ENCODE results near the gene MCC. TPM values are rescaled to one million over a fixed set of nuclear protein-coding genes. Genes with fewer than 3 reads are reported as not detected.

MCC gene
- total RNA-seq (2021) (0.60 and 0.87 TPM in 2 replicates), Bru-seq, nascent RNA (percentile 23 among the genes with signal in this experiment), BruChase-seq, experiment 1, labeled RNA remaining after a 2-hour chase (percentile 23 among the genes with signal in this experiment), BruChase-seq, experiment 2, labeled RNA remaining after a 6-hour chase (percentile 19 among the genes with signal in this experiment)
- long read RNA-seq, result 0 reads

DNA sequence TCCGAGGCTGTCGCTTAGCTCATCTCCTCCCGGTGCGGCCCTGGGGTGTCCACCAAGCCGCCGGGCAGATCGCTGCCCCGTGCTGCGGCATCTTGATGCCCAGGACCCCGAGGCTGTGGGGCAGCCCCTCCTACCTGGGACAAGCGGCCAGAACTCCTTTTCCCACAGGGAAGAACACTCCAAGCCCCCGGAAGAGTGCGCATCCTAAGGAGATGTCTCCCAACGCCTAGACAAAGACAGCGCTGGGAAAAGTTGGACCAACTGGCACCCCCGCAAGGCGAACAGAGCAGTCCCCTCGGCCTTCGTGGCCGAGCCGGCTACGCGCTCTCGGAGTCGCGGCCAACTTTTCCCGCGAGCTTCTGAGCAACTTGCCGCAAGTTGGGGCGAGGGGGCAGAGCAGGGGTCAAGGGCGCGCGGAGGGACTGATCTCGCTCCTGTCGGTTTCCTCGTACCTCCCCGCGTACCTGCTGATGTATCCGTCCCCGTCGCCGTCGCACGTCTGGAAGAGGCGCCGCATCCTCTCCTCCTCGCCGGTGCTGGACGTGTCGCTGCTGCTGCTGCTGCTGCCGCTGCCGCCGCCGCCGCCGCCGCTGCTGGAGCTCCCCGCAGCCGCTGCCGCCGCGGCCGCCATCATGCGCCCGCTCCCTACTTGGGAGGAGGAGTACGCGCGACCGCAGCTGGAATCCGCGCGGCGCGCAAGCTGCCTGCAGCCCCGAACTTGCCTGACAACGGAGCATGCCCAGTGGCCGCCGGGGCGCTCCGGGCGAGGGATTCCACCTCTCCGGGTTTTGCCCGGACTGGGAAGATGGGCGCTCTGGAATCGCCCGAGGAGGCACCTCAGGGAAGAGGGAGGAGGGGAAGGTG lies at the start of gene MCC:
Gene MCC, minus strand, starts transcription at position 673 of the 864 bp plus-strand sequence.
- TF ChIP-seq, protein P1, sequence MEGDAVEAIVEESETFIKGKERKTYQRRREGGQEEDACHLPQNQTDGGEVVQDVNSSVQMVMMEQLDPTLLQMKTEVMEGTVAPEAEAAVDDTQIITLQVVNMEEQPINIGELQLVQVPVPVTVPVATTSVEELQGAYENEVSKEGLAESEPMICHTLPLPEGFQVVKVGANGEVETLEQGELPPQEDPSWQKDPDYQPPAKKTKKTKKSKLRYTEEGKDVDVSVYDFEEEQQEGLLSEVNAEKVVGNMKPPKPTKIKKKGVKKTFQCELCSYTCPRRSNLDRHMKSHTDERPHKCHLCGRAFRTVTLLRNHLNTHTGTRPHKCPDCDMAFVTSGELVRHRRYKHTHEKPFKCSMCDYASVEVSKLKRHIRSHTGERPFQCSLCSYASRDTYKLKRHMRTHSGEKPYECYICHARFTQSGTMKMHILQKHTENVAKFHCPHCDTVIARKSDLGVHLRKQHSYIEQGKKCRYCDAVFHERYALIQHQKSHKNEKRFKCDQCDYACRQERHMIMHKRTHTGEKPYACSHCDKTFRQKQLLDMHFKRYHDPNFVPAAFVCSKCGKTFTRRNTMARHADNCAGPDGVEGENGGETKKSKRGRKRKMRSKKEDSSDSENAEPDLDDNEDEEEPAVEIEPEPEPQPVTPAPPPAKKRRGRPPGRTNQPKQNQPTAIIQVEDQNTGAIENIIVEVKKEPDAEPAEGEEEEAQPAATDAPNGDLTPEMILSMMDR (conservative IDR thresholded peaks at IDR 0.05; ENCODE audit: low read depth, low read length), result no peak
- peak; percentile 13 for TF ChIP-seq EZH2 (IDR thresholded peaks at IDR 0.05; ENCODE audit: borderline replicate concordance, low read depth, low read length, poor library complexity, severe bottlenecking)
- H3K4me3 ChIP-seq (ENCODE audit: low read depth, low read length, poor library complexity, severe bottlenecking), result peak within 1 kb of the TSS; percentile 66
- ChIA-PET CTCF (no interaction called here), POLR2A (ENCODE audit: low non-redundant PET) (interaction anchor here (0.9 kb wide), 1 partner anchor 255 kb away, joined by 3 read pairs; no protein-coding TSS in a partner anchor)
- peaks cover 39% of the 10 kb centered on the region for H3K27me3 ChIP-seq (replicated peaks; ENCODE audit: insufficient read depth, low read depth, low read length, poor library complexity)
- H3K4me1 ChIP-seq (ENCODE audit: insufficient read depth, low read length, poor library complexity, severe bottlenecking), result peaks cover 5% of the 10 kb centered on the region
- peaks cover 13% of the 10 kb centered on the region for H3K9me3 ChIP-seq (ENCODE audit: low read depth, low read length, poor library complexity, severe bottlenecking)
- DNase-seq (ENCODE audit: low spot score), result peak; percentile 83
- no TSS peak for BruUV-seq (replicated peaks)
- no peak within 1 kb of the TSS for H3K27ac ChIP-seq (ENCODE audit: low read depth, low read length, poor library complexity, severe bottlenecking)
- H3K36me3 ChIP-seq (ENCODE audit: insufficient read depth, low read length, poor library complexity, severe bottlenecking), result no peaks in the 10 kb centered on the region
- intact Hi-C loops (cut with micrococcal nuclease; ENCODE audit: unreplicated experiment), result no loop called here

DNA sequence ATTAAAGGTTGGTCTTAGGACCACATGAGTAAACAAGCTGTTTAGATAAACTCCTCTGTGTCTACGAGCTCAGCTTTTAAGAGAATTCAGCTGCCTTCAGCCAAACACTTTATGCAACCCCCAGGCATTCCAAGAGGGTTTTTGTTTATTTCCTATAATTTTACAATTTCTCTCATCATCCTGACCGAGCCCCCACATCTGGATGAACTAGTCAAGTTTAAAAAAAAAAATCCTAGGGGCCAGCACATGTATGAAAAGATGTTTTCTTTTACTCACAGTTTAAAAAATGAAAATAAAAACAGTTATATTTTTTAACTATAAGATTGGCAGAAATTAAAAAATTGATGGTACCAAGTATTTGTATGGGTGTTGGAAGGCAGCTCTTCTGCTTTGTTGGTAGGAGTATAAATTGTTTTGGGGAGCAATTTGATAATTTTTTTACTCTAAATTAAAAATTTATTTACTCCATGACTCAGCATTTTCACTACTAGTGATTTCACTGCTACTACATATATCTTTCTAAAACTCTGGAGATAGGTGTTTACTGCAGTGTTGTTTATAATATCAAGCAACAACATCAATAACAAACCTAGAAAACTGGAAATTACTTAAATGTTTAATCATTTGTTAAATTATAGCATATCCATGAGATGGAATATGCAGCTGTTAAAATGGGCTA lies 43.4 kb upstream of the MCC start:
- TF ChIP-seq EZH2 (IDR thresholded peaks at IDR 0.05; ENCODE audit: borderline replicate concordance, low read depth, low read length, poor library complexity, severe bottlenecking), result no peak
- TF ChIP-seq, protein P1 (conservative IDR thresholded peaks at IDR 0.05; ENCODE audit: low read depth, low read length), result no peak
- Histone ChIP-seq H3K4me3 (ENCODE audit: low read depth, low read length, poor library complexity, severe bottlenecking) (no peak overlapping the region), H3K27me3 (replicated peaks; ENCODE audit: insufficient read depth, low read depth, low read length, poor library complexity) (no peaks in the 10 kb centered on the region), H3K27ac (ENCODE audit: low read depth, low read length, poor library complexity, severe bottlenecking) (no peak overlapping the region), H3K9me3 (ENCODE audit: low read depth, low read length, poor library complexity, severe bottlenecking) (peaks cover 23% of the 10 kb centered on the region), H3K4me1 (ENCODE audit: insufficient read depth, low read length, poor library complexity, severe bottlenecking) (no peaks in the 10 kb centered on the region), H3K36me3 (ENCODE audit: insufficient read depth, low read length, poor library complexity, severe bottlenecking) (peaks cover 28% of the 10 kb centered on the region)
- CTCF ChIA-PET, result no interaction called here
- POLR2A ChIA-PET (ENCODE audit: low non-redundant PET), result no interaction called here
- intact Hi-C loops (cut with micrococcal nuclease; ENCODE audit: unreplicated experiment), result no loop called here
- BruUV-seq (replicated peaks), result no TSS peak
- no peak for DNase-seq (ENCODE audit: low spot score)

DNA sequence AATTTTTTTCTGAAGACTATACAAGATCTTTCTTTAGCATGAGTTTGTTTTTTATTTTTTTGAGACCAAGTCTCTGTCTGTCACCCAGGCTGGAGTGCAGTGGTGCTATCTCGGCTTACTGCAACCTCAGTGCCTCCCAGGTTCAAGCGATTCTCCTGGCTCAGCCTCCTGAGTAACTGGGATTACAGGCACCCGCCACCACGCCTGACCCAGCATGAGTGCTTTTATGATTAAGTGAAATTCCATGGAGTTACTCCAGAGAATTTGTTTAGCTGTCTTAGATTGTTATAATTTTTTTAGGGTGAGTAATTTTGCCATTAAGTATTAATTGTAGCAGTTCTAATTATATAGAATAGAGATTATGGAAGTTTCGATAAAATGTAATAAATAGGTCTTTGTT lies 39.5 kb upstream of the MCC start:
- no peak for TF ChIP-seq EZH2 (IDR thresholded peaks at IDR 0.05; ENCODE audit: borderline replicate concordance, low read depth, low read length, poor library complexity, severe bottlenecking)
- Histone ChIP-seq H3K27me3 (replicated peaks; ENCODE audit: insufficient read depth, low read depth, low read length, poor library complexity) (no peaks in the 10 kb centered on the region), H3K4me1 (ENCODE audit: insufficient read depth, low read length, poor library complexity, severe bottlenecking) (peaks cover 20% of the 10 kb centered on the region), H3K36me3 (ENCODE audit: insufficient read depth, low read length, poor library complexity, severe bottlenecking) (peaks cover 5% of the 10 kb centered on the region), H3K4me3 (ENCODE audit: low read depth, low read length, poor library complexity, severe bottlenecking) (no peak overlapping the region), H3K27ac (ENCODE audit: low read depth, low read length, poor library complexity, severe bottlenecking) (no peak overlapping the region), H3K9me3 (ENCODE audit: low read depth, low read length, poor library complexity, severe bottlenecking) (peaks cover 23% of the 10 kb centered on the region)
- BruUV-seq (replicated peaks), result no TSS peak
- DNase-seq (ENCODE audit: low spot score), result no peak
- intact Hi-C loops (cut with micrococcal nuclease; ENCODE audit: unreplicated experiment), result no loop called here
- CTCF ChIA-PET, result no interaction called here
- POLR2A ChIA-PET (ENCODE audit: low non-redundant PET), result no interaction called here

Measured in A673 (cell line).